A673 (cell line): ENCODE data around the gene C16orf96. TPM values are rescaled to one million over a fixed set of nuclear protein-coding genes. Genes with fewer than 3 reads are reported as not detected.

Experiments
- BruUV-seq: library from RNA; stranded (reverse); fragments of 400-500 nt; replicated peaks from 2 replicates; lab custom pipeline; 2021; lab: Mats Ljungman, UMichigan
- CTCF ChIA-PET: fragments of 300-600 bp; sonication (Branson Sonifier 250); formaldehyde crosslinking; loops from one replicate; lab custom pipeline; 2022; ENCODE audit warnings: antibody characterized with exemption; lab: Charles Lee
- POLR2A ChIA-PET: fragments of 300-600 bp; sonication (Branson Sonifier 250); formaldehyde crosslinking; loops from one replicate; lab custom pipeline; 2022; ENCODE audit warnings: antibody characterized with exemption; ENCODE audit not compliant: low non-redundant PET; lab: Charles Lee
- DNase-seq: peaks from one replicate; pipeline ENCODE4 v3.0.0-alpha.2; 2015; ENCODE audit warnings: low spot score
- H3K27ac ChIP-seq: fragments of 200-600 bp; sonication (generic); 2 replicates; pipeline ENCODE4 v1.5.1; 2016; ENCODE audit warnings: mixed run types, low read depth, mild to moderate bottlenecking, mixed read lengths, antibody characterized with exemption, low read length; ENCODE audit not compliant: poor library complexity, severe bottlenecking
- H3K27me3 ChIP-seq: fragments of 200-600 bp; sonication (generic); replicated peaks from 2 replicates; pipeline ENCODE4 v1.6.1; 2017; ENCODE audit warnings: mixed run types, low read depth, mild to moderate bottlenecking, mixed read lengths, antibody characterized with exemption, low read length; ENCODE audit not compliant: insufficient read depth, poor library complexity
- H3K36me3 ChIP-seq: fragments of 200-600 bp; sonication (generic); 2 replicates; pipeline ENCODE4 v1.6.1; 2016; ENCODE audit warnings: mixed run types, mild to moderate bottlenecking, mixed read lengths, antibody characterized with exemption, low read length; ENCODE audit not compliant: insufficient read depth, poor library complexity, severe bottlenecking
- H3K4me1 ChIP-seq: fragments of 200-600 bp; sonication (generic); 2 replicates; pipeline ENCODE4 v1.6.1; 2017; ENCODE audit warnings: mixed run types, mild to moderate bottlenecking, mixed read lengths, antibody characterized with exemption, low read length; ENCODE audit not compliant: insufficient read depth, poor library complexity, severe bottlenecking
- H3K4me3 ChIP-seq: fragments of 200-600 bp; sonication (generic); 2 replicates; pipeline ENCODE4 v1.5.1; 2016; ENCODE audit warnings: low read depth, mixed run types, mild to moderate bottlenecking, mixed read lengths, low read length; ENCODE audit not compliant: poor library complexity, severe bottlenecking
- H3K9me3 ChIP-seq: fragments of 200-600 bp; sonication (generic); 2 replicates; pipeline ENCODE4 v1.6.1; 2016; ENCODE audit warnings: mixed run types, low read depth, mild to moderate bottlenecking, mixed read lengths, antibody characterized with exemption, low read length; ENCODE audit not compliant: poor library complexity, severe bottlenecking
- EZH2 ChIP-seq: fragments of 200-600 bp; sonication (generic); IDR thresholded peaks from 2 replicates; pipeline ENCODE4 v1.6.1; 2017; ENCODE audit warnings: borderline replicate concordance, low read depth, mild to moderate bottlenecking, mixed read lengths, antibody characterized with exemption, low read length; ENCODE audit not compliant: poor library complexity, severe bottlenecking
- intact Hi-C: fragments of 100-400 bp; cut with micrococcal nuclease; formaldehyde crosslinking; loops from one replicate; pipeline ENCODE4 v1.10.0; 2022; ENCODE audit not compliant: unreplicated experiment
- total RNA-seq: library from RNA; stranded (reverse); gene quantifications from 2 replicates; pipeline ENCODE4 v1.2.3, GENCODE V29; 2021
- TF ChIP-seq, protein P1 (sequence below): fragments of 300-800, 200-600 bp; sonication (generic); conservative IDR thresholded peaks from 2 replicates; pipeline ENCODE4 v1.5.1; 2017; ENCODE audit warnings: low read depth, mild to moderate bottlenecking, antibody characterized with exemption, low read length, moderate library complexity, mixed read lengths

Gene C16orf96
- total RNA-seq, 1 experiment from 2014 or later: not detected

DNA sequence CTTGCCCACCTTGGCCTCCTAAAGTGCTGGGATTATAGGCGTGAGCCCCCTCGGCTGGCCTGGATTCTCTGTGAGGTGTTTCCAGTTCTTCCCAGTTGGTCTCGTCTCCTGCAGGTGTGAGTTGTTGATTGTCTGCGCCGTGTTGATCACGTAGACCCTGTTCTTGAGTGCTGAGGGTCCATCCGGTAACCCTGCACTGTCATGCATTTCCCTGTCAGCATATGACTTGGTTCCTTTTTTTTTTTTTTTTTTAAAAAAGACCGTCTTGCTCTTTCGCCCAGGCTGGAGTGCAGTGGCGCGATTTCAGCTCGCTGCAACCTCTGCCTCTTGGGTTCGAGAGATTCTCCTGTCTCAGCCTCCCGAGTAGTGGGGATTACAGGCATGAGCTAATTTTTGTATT lies 85.8 kb downstream of the C16orf96 start:
- Histone ChIP-seq H3K36me3 (no peaks in the 10 kb centered on the region), H3K27me3 (no peaks in the 10 kb centered on the region), H3K4me1 (no peaks in the 10 kb centered on the region), H3K27ac (no peak overlapping the region), H3K9me3 (no peaks in the 10 kb centered on the region), H3K4me3 (no peak overlapping the region)
- BruUV-seq: no TSS peak
- TF ChIP-seq, protein P1, sequence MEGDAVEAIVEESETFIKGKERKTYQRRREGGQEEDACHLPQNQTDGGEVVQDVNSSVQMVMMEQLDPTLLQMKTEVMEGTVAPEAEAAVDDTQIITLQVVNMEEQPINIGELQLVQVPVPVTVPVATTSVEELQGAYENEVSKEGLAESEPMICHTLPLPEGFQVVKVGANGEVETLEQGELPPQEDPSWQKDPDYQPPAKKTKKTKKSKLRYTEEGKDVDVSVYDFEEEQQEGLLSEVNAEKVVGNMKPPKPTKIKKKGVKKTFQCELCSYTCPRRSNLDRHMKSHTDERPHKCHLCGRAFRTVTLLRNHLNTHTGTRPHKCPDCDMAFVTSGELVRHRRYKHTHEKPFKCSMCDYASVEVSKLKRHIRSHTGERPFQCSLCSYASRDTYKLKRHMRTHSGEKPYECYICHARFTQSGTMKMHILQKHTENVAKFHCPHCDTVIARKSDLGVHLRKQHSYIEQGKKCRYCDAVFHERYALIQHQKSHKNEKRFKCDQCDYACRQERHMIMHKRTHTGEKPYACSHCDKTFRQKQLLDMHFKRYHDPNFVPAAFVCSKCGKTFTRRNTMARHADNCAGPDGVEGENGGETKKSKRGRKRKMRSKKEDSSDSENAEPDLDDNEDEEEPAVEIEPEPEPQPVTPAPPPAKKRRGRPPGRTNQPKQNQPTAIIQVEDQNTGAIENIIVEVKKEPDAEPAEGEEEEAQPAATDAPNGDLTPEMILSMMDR: no peak
- TF ChIP-seq EZH2: no peak
- ChIA-PET CTCF (no interaction called here), POLR2A (interaction anchor here (0.6 kb wide), 1 partner anchor 109 kb away, joined by 6 read pairs; no protein-coding TSS in a partner anchor)
- no peak for DNase-seq
- intact Hi-C loops: no loop called here

DNA sequence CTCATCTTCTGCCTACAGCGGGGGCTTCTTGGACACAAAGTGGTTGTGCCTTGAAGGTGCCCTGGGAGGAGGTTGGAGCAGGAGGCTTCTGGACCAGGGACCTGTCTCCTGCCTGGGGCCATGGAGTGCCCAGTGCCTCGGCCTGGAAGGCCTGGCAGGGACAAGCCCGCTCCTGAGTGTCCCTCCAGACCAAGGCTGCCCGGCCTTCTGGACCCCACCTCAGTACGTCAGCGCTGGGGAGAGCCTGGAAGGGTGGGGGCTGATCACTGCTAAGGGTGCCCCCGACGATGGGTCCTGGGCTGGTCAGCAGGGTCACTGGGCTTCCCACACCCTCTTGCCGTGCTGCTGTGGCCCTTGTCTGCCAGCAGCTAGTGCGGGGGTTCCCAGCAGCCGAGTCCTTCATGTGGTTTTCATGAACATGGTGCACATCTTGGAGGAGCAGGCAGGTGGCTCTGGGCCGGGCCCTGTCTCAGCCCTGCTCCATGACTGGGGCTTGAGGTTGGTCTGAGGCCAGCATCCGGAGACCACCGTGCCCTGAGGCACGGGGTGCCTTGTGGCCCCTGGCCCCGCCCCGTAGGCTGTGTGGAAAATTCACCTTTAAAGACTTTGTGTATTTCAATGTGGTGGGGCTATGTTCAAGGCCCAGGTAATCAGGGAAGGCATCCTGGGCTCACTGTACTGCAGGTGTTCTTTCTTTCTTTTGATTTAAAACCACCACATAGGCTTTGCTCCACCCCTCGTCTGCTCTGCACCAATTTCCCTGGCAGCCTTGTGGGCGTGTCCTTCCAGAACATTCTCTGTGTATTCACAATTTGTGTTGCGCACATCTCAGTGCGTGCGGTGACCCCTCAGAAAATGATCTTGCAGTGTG lies 90.9 kb downstream of the C16orf96 start:
- no TSS peak for BruUV-seq
- H3K27ac ChIP-seq: no peak overlapping the region
- ChIA-PET POLR2A (no interaction called here), CTCF (no interaction called here)
- intact Hi-C loops: no loop called here
- DNase-seq: no peak
- TF ChIP-seq, protein P1: no peak
- TF ChIP-seq EZH2: no peak
- peaks cover 5% of the 10 kb centered on the region for H3K36me3 ChIP-seq
- no peaks in the 10 kb centered on the region for H3K4me1 ChIP-seq
- H3K27me3 ChIP-seq: no peaks in the 10 kb centered on the region
- no peak overlapping the region for H3K4me3 ChIP-seq
- no peaks in the 10 kb centered on the region for H3K9me3 ChIP-seq

DNA sequence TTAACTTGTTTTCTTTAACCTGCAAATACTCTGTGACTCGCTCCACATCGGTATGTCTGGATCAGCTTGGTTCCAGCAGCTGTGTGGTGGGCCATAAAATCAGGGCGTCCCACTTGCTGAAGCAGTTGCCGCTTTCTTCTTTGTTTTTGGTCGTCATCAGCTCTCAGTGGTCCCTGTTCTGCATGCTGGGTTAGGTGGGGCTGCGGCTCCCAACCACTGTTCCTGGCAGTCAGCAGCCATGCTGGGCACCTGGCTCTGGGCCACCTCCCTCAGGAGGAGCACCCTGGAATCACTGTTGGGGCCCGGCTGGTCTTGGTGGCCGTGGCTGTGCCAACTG lies 91.5 kb downstream of the C16orf96 start:
- CTCF ChIA-PET: no interaction called here
- intact Hi-C loops: no loop called here
- POLR2A ChIA-PET: no interaction called here
- no peak for DNase-seq
- Histone ChIP-seq H3K4me3 (no peak overlapping the region), H3K4me1 (no peaks in the 10 kb centered on the region), H3K36me3 (peaks cover 5% of the 10 kb centered on the region), H3K27me3 (no peaks in the 10 kb centered on the region), H3K27ac (no peak overlapping the region), H3K9me3 (no peaks in the 10 kb centered on the region)
- no TSS peak for BruUV-seq
- no peak for TF ChIP-seq EZH2
- TF ChIP-seq, protein P1: no peak
